ENCODE results near the gene RRM1. TPM values are rescaled to one million over a fixed set of nuclear protein-coding genes. Genes with fewer than 3 reads are reported as not detected.

RRM1 gene
- total RNA-seq, 1 experiment from 2014 or later, result 138 TPM

DNA sequence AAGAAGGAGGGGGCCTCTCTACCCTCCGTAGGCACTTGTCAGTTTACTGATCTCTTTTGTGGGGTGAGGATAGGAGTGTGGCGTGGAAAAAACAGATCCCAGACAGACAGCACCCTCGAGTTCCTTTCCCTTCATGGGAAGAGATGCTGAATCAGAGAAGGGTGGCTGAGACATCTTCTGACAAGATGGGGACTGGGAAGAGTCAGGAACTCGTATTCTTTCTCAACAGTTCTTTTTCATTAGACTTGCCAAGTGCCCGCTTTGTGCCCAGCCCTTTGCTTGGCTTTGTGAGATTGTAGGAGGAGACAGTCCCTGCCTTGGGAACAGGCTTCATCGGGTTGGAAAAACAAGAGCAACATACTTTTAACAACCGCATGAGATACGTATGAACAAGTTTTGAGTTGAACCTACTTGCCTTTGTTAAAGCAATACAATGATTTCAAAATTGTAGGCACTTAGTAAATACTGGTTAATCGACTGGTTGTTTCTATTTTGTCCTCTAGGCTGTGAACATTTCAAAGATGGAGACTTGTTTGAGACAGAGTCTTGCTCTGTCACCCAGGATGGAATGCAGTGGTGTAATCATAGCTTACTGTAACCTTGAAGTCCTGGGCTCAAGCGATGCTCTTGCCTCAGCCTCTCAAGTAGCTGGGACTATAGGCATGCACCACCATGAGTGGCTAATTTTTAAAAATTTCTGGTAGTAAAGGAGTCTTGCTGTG lies 1.1 kb downstream of the RRM1 start:
- Histone ChIP-seq H2AFZ (ENCODE audit: low read length) (no peak overlapping the region), H4K91ac (ENCODE audit: insufficient read length, low read depth, low read length) (no peak overlapping the region), H4K8ac (replicated peaks; ENCODE audit: insufficient read length, low read depth, low read length) (no peak overlapping the region), H2BK20ac (ENCODE audit: low read depth, low read length, poor library complexity, severe bottlenecking) (no peak overlapping the region), H3K4me1 (ENCODE audit: insufficient read depth, low read length) (no peaks in the 10 kb centered on the region; the same call in 1 of the 2 replicates), H3K79me1 (ENCODE audit: insufficient read depth, low read depth, low read length, poor library complexity, severe bottlenecking) (peaks cover 2% of the 10 kb centered on the region), H3T11ph (ENCODE audit: low read length) (no peak overlapping the region), H2BK15ac (ENCODE audit: low read depth, low read length) (no peak overlapping the region), H2BK5ac (ENCODE audit: insufficient read length, low read length) (no peak overlapping the region), H3K4ac (ENCODE audit: low read depth, low read length) (no peak overlapping the region), H3K9ac (ENCODE audit: extremely low read depth, insufficient read length, low read length) (peak overlapping the region; percentile 92), H3K14ac (ENCODE audit: insufficient read depth, low read length) (peak overlapping the region; percentile 46; the same call in 1 of the 2 replicates), H2BK12ac (ENCODE audit: insufficient read length, low read depth, low read length) (no peak overlapping the region), H3K9me3 (ENCODE audit: control insufficient read depth, low read depth, low read length) (no peaks in the 10 kb centered on the region), H3K27me3 (ENCODE audit: insufficient read depth, low read length) (no peaks in the 10 kb centered on the region), H4K5ac (ENCODE audit: insufficient read length, low read depth, low read length) (no peak overlapping the region), H2BK120ac (ENCODE audit: low read depth, low read length, poor library complexity, severe bottlenecking) (no peak overlapping the region), H3K56ac (ENCODE audit: insufficient read length, low read depth, low read length) (no peak overlapping the region), H3K23ac (ENCODE audit: insufficient read length, low read depth, low read length) (no peak overlapping the region), H3K4me2 (ENCODE audit: insufficient read depth, insufficient read length, low read length) (peak overlapping the region; percentile 99), H4K20me1 (ENCODE audit: control insufficient read depth, insufficient read depth, insufficient read length) (no peaks in the 10 kb centered on the region), H3K79me2 (ENCODE audit: insufficient read depth, low read length) (no peaks in the 10 kb centered on the region; the same call in 1 of the 2 replicates), H2AK5ac (ENCODE audit: insufficient read length, low read length) (no peak overlapping the region), H3K18ac (ENCODE audit: insufficient read length, low read depth, low read length) (no peak overlapping the region), H3K23me2 (ENCODE audit: insufficient read length, low read depth, low read length, poor library complexity, severe bottlenecking) (peaks cover 9% of the 10 kb centered on the region), H3K27ac (ENCODE audit: insufficient read length, low read depth, low read length) (no peak overlapping the region)
- Mint-ChIP-seq H3K27ac (peak overlapping the region; percentile 23 to 98 (median 94); a peak in 4 of 7 replicates), H3K27me3 (ENCODE audit: low read depth) (no peaks in the 10 kb centered on the region), H3K9me3 (no peaks in the 10 kb centered on the region), H3K4me1 (peaks cover 16 to 18% of the 10 kb centered on the region in 2 experiments), H3K36me3 (ENCODE audit: insufficient read depth in 1 of 3, low read depth in 3 of 3) (peaks cover 0 to 17% (median 3%) of the 10 kb centered on the region in 3 experiments; a peak in 3 of 7 replicates), H3K4me3 (peak overlapping the region; percentile 95 to 96)
- no CpG with 5 or more reads among the region's 10 CpGs for WGBS (ENCODE audit: extremely low coverage, insufficient read length, low lambda C conversion rate)
- no peak for DNase-seq
- TF ChIP-seq, protein P1, sequence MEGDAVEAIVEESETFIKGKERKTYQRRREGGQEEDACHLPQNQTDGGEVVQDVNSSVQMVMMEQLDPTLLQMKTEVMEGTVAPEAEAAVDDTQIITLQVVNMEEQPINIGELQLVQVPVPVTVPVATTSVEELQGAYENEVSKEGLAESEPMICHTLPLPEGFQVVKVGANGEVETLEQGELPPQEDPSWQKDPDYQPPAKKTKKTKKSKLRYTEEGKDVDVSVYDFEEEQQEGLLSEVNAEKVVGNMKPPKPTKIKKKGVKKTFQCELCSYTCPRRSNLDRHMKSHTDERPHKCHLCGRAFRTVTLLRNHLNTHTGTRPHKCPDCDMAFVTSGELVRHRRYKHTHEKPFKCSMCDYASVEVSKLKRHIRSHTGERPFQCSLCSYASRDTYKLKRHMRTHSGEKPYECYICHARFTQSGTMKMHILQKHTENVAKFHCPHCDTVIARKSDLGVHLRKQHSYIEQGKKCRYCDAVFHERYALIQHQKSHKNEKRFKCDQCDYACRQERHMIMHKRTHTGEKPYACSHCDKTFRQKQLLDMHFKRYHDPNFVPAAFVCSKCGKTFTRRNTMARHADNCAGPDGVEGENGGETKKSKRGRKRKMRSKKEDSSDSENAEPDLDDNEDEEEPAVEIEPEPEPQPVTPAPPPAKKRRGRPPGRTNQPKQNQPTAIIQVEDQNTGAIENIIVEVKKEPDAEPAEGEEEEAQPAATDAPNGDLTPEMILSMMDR (conservative IDR thresholded peaks at IDR 0.05), result no peak
